HepG2 (cell line): ENCODE data around the gene ELF1. TPM values are rescaled to one million over a fixed set of nuclear protein-coding genes. Genes with fewer than 3 reads are reported as not detected.

Source experiments
- ATF7-NPFF ChIP-seq: sonication (generic); formaldehyde crosslinking; IDR thresholded peaks from 2 replicates; pipeline ENCODE4 v1.8.1; 2023; ENCODE audit warnings: mild to moderate bottlenecking, low read depth, missing genetic modification reagents, moderate library complexity
- CENPT ChIP-seq: sonication (generic); formaldehyde crosslinking; IDR thresholded peaks from 2 replicates; pipeline ENCODE4 v1.8.0; 2022; ENCODE audit warnings: low read depth, mild to moderate bottlenecking, moderate library complexity, missing genetic modification reagents
- CHD4 ChIP-seq: fragments of 200-600 bp; sonication (generic); IDR thresholded peaks from 2 replicates; pipeline ENCODE4 v1.7.0; 2017; ENCODE audit warnings: mild to moderate bottlenecking, low read length, borderline replicate concordance
- FOSL1 ChIP-seq: sonication (generic); formaldehyde crosslinking; IDR thresholded peaks from 2 replicates; pipeline ENCODE4 v1.9.0; 2021; ENCODE audit warnings: missing genetic modification reagents, borderline replicate concordance
- HHEX ChIP-seq: IDR thresholded peaks from 2 replicates; pipeline ENCODE4 v1.6.1; 2016; ENCODE audit warnings: control low read depth
- KAT8 ChIP-seq: IDR thresholded peaks from 2 replicates; pipeline ENCODE4 v1.6.1; 2016; ENCODE audit warnings: missing genetic modification reagents, missing compliant biosample characterization
- MAF1 ChIP-seq: sonication (generic); formaldehyde crosslinking; IDR thresholded peaks from 2 replicates; pipeline ENCODE4 v1.5.0; 2020; ENCODE audit warnings: missing genetic modification reagents, borderline replicate concordance
- PHB2 ChIP-seq: fragments of 450-650 bp; IDR thresholded peaks from 2 replicates; pipeline ENCODE4 v1.6.1; 2018; ENCODE audit not compliant: partially characterized antibody
- RARG ChIP-seq: sonication (generic); formaldehyde crosslinking; IDR thresholded peaks from 2 replicates; pipeline ENCODE4 v1.4.0; 2020; ENCODE audit warnings: low read depth, mild to moderate bottlenecking, missing genetic modification reagents
- RCOR2 ChIP-seq: IDR thresholded peaks from 2 replicates; pipeline ENCODE4 v1.6.1; 2016; ENCODE audit warnings: missing biosample characterization, missing genetic modification reagents
- SIX1 ChIP-seq: sonication (generic); formaldehyde crosslinking; IDR thresholded peaks from 2 replicates; pipeline ENCODE4 v1.4.0; 2020; ENCODE audit warnings: missing genetic modification reagents, borderline replicate concordance
- SMARCC2 ChIP-seq: fragments of 450-650 bp; IDR thresholded peaks from 2 replicates; pipeline ENCODE4 v1.6.1; 2017; ENCODE audit warnings: antibody characterized with exemption, mild to moderate bottlenecking
- SP4 ChIP-seq: sonication (generic); formaldehyde crosslinking; IDR thresholded peaks from 2 replicates; pipeline ENCODE4 v1.8.1; 2023; ENCODE audit warnings: mild to moderate bottlenecking, missing genetic modification reagents
- ZBTB7A ChIP-seq: sonication (generic); formaldehyde crosslinking; IDR thresholded peaks from 2 replicates; pipeline ENCODE4 v1.8.0; 2022; ENCODE audit warnings: mild to moderate bottlenecking, missing genetic modification reagents
- ZEB1 ChIP-seq: IDR thresholded peaks from 2 replicates; pipeline ENCODE4 v1.6.1; 2012; ENCODE audit warnings: mild to moderate bottlenecking, low read depth, inconsistent platforms; ENCODE audit not compliant: insufficient replicate concordance
- ZNF562 ChIP-seq: sonication (generic); formaldehyde crosslinking; IDR thresholded peaks from 2 replicates; pipeline ENCODE4 v1.8.0; 2022; ENCODE audit warnings: missing genetic modification reagents, borderline replicate concordance
- ZNF598 ChIP-seq: sonication (generic); formaldehyde crosslinking; IDR thresholded peaks from 2 replicates; pipeline ENCODE4 v1.5.1; 2020; ENCODE audit warnings: mild to moderate bottlenecking, missing genetic modification reagents, borderline replicate concordance
- ZNF672 ChIP-seq: sonication (generic); formaldehyde crosslinking; IDR thresholded peaks from 2 replicates; pipeline ENCODE4 v1.8.1; 2022; ENCODE audit warnings: missing genetic modification reagents
- ZSCAN25 ChIP-seq: sonication (generic); formaldehyde crosslinking; IDR thresholded peaks from 2 replicates; pipeline ENCODE4 v1.8.0; 2022; ENCODE audit warnings: mild to moderate bottlenecking, missing genetic modification reagents
- polyA plus RNA-seq, 8 experiments: library from polyadenylated mRNA; depleted of rRNA in 3 of 8; stranded (reverse) in 7 of 8; unstranded in 1 of 8; fragments of >200 nt; fragmentation: Illumina TruSeq in 4 of 8; extraction: Trizol in 4 of 8; gene quantifications; 2 replicates each; pipeline versions ENCODE4 v1.2.1 to v1.2.3, GENCODE V29; 2011 to 2016; ENCODE audit warnings: low read depth in 4 of 8, missing spikeins in 1 of 8, mixed read lengths in 1 of 8; ENCODE audit not compliant: insufficient read depth in 1 of 8
- total RNA-seq, 5 experiments: library from RNA; depleted of rRNA; stranded (reverse); fragments of >200 nt; fragmentation: Illumina TruSeq; extraction: Trizol; gene quantifications; 2 replicates each; pipeline ENCODE4 v1.2.3, GENCODE V29; 2016; ENCODE audit warnings: low read depth in 1 of 5
- TF ChIP-seq, protein P1 (sequence below): sonication (generic); formaldehyde crosslinking; IDR thresholded peaks from 2 replicates; pipeline ENCODE4 v1.4.0; 2020; ENCODE audit warnings: missing genetic modification reagents
- TF ChIP-seq, protein P2 (sequence below): sonication (generic); formaldehyde crosslinking; IDR thresholded peaks from 2 replicates; pipeline ENCODE4 v1.5.0; 2020; ENCODE audit warnings: missing genetic modification reagents
- TF ChIP-seq, protein P3 (sequence below): sonication (generic); formaldehyde crosslinking; IDR thresholded peaks from 2 replicates; pipeline ENCODE4 v1.5.1; 2020; ENCODE audit warnings: missing genetic modification reagents, mild to moderate bottlenecking, borderline replicate concordance
- TF ChIP-seq, protein P4 (sequence below): sonication (generic); formaldehyde crosslinking; conservative IDR thresholded peaks from 2 replicates; pipeline ENCODE4 v1.4.0; 2020; ENCODE audit warnings: missing genetic modification reagents

Gene ELF1
- total and polyA plus RNA-seq, 2 of the 13 experiments (the other 11 are each of a cell fraction or from before 2014, with no cell fraction given): 24.6 to 71.5 TPM

DNA sequence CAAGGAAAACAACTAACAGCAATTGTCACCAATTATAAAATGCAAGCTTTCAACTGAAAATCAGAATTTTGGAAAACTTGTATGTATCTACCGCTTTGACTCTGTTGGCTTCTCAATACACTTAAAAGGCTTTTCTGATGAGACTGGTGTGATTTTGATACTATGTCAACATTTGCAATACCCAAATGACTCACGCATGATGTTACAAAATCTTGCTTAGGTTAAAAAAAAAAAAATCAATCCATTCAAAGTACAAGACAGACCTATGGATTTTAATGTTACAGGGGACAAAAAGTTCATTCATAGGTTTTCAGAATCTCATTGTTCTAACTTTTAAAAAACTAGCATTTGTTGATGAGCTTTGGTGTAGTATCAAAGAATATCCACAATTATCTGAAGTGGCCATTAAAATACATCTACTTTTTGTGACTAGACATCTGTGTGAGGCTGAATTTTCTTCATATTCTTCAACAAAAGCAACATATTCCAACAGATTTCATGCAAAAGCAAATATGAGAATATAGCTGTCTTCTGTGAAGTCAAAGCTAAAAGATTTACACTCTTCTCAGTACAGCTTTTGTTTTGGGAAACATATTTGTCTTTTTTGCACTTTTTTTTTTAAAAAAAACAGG is 10.7 kb downstream of the ELF1 start (continued):
- TF ChIP-seq ZEB1 (no peak), FOSL1 (CRISPR knock-in tag) (peak; percentile 98), PHB2 (no peak), CENPT (CRISPR knock-in tag) (no peak), ZNF672 (CRISPR knock-in tag) (no peak), CHD4 (0 out of 2 replicates have a peak, but pooled peaks have one; percentile 72), HHEX (no peak), ZSCAN25 (CRISPR knock-in tag) (no peak), ATF7-NPFF (CRISPR knock-in tag) (no peak), SIX1 (peak; percentile 96), ZNF562 (no peak), ZNF598 (no peak), SP4 (CRISPR knock-in tag) (no peak), SMARCC2 (peak; percentile 72; the same call in 1 of the 2 replicates), ZBTB7A (CRISPR knock-in tag) (no peak), RARG (no peak), KAT8 (CRISPR knock-in tag) (peak; percentile 72; the same call in 1 of the 2 replicates), MAF1 (no peak), RCOR2 (CRISPR knock-in tag) (peak; percentile 68; the same call in 1 of the 2 replicates)
- TF ChIP-seq, protein P1, sequence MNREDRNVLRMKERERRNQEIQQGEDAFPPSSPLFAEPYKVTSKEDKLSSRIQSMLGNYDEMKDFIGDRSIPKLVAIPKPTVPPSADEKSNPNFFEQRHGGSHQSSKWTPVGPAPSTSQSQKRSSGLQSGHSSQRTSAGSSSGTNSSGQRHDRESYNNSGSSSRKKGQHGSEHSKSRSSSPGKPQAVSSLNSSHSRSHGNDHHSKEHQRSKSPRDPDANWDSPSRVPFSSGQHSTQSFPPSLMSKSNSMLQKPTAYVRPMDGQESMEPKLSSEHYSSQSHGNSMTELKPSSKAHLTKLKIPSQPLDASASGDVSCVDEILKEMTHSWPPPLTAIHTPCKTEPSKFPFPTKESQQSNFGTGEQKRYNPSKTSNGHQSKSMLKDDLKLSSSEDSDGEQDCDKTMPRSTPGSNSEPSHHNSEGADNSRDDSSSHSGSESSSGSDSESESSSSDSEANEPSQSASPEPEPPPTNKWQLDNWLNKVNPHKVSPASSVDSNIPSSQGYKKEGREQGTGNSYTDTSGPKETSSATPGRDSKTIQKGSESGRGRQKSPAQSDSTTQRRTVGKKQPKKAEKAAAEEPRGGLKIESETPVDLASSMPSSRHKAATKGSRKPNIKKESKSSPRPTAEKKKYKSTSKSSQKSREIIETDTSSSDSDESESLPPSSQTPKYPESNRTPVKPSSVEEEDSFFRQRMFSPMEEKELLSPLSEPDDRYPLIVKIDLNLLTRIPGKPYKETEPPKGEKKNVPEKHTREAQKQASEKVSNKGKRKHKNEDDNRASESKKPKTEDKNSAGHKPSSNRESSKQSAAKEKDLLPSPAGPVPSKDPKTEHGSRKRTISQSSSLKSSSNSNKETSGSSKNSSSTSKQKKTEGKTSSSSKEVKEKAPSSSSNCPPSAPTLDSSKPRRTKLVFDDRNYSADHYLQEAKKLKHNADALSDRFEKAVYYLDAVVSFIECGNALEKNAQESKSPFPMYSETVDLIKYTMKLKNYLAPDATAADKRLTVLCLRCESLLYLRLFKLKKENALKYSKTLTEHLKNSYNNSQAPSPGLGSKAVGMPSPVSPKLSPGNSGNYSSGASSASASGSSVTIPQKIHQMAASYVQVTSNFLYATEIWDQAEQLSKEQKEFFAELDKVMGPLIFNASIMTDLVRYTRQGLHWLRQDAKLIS (CRISPR knock-in tag): no peak
- TF ChIP-seq, protein P2, sequence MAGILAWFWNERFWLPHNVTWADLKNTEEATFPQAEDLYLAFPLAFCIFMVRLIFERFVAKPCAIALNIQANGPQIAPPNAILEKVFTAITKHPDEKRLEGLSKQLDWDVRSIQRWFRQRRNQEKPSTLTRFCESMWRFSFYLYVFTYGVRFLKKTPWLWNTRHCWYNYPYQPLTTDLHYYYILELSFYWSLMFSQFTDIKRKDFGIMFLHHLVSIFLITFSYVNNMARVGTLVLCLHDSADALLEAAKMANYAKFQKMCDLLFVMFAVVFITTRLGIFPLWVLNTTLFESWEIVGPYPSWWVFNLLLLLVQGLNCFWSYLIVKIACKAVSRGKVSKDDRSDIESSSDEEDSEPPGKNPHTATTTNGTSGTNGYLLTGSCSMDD (CRISPR knock-in tag): no peak
- TF ChIP-seq, protein P3, sequence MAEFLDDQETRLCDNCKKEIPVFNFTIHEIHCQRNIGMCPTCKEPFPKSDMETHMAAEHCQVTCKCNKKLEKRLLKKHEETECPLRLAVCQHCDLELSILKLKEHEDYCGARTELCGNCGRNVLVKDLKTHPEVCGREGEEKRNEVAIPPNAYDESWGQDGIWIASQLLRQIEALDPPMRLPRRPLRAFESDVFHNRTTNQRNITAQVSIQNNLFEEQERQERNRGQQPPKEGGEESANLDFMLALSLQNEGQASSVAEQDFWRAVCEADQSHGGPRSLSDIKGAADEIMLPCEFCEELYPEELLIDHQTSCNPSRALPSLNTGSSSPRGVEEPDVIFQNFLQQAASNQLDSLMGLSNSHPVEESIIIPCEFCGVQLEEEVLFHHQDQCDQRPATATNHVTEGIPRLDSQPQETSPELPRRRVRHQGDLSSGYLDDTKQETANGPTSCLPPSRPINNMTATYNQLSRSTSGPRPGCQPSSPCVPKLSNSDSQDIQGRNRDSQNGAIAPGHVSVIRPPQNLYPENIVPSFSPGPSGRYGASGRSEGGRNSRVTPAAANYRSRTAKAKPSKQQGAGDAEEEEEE: no peak
- TF ChIP-seq, protein P4, sequence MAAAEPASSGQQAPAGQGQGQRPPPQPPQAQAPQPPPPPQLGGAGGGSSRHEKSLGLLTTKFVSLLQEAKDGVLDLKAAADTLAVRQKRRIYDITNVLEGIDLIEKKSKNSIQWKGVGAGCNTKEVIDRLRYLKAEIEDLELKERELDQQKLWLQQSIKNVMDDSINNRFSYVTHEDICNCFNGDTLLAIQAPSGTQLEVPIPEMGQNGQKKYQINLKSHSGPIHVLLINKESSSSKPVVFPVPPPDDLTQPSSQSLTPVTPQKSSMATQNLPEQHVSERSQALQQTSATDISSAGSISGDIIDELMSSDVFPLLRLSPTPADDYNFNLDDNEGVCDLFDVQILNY (CRISPR knock-in tag): no peak
